Natural killer cell (primary cell): ENCODE results near the gene DISC1. TPM values are rescaled to one million over a fixed set of nuclear protein-coding genes. Genes with fewer than 3 reads are reported as not detected.

Experiments used
- ATAC-seq, 3 donors: fragments of 150-1000 bp in 2 of 3; fragments of 200-7000 bp in 1 of 3; cut with Tn5 transposase; 1 replicate in 1 of 3; 2 replicates in 2 of 3; pipeline ENCODE4 v1.10.0; 2021; ENCODE audit warnings: mild to moderate bottlenecking in 2 of 3, moderate library complexity in 2 of 3
- DNase-seq, 2 donors: peaks; one replicate each; pipeline versions ENCODE4 v3.0.0 to v3.0.0-alpha.2; 2013 to 2021; ENCODE audit warnings: mixed read lengths in 1 of 2
- H3K27ac ChIP-seq: one replicate; pipeline ENCODE4 v1.5.1; 2013; ENCODE audit warnings: mild to moderate bottlenecking, low read length
- H3K27me3 ChIP-seq: one replicate; pipeline ENCODE4 v1.6.1; 2013; ENCODE audit warnings: low read length; ENCODE audit not compliant: control insufficient read depth, insufficient read depth
- H3K36me3 ChIP-seq: one replicate; pipeline ENCODE4 v1.6.1; 2013; ENCODE audit warnings: low read length; ENCODE audit not compliant: control insufficient read depth, insufficient read depth
- H3K4me1 ChIP-seq: one replicate; pipeline ENCODE4 v1.6.1; 2013; ENCODE audit warnings: low read length; ENCODE audit not compliant: control insufficient read depth, insufficient read depth
- H3K4me3 ChIP-seq: one replicate; pipeline ENCODE4 v1.5.1; 2013; ENCODE audit warnings: low read length
- H3K9me3 ChIP-seq: one replicate; pipeline ENCODE4 v1.6.1; 2013; ENCODE audit warnings: low read length; ENCODE audit not compliant: control insufficient read depth, insufficient read depth
- H3K27ac Mint-ChIP-seq, 2 donors: one replicate each; pipeline ENCODE4 v1.8.0; 2022; ENCODE audit warnings: mild to moderate bottlenecking in 2 of 2, mixed read lengths in 2 of 2, moderate library complexity in 1 of 2
- H3K27me3 Mint-ChIP-seq, 2 donors: one replicate each; pipeline ENCODE4 v1.8.0; 2022; ENCODE audit warnings: low read depth in 2 of 2, mixed read lengths in 2 of 2
- H3K36me3 Mint-ChIP-seq: one replicate; pipeline ENCODE4 v1.8.0; 2022; ENCODE audit warnings: mixed read lengths
- H3K4me1 Mint-ChIP-seq, 2 donors: one replicate each; pipeline ENCODE4 v1.8.0; 2022; ENCODE audit warnings: mixed read lengths in 2 of 2
- H3K4me3 Mint-ChIP-seq: one replicate; pipeline ENCODE4 v1.8.0; 2022; ENCODE audit warnings: mild to moderate bottlenecking, moderate library complexity, mixed read lengths
- H3K9me3 Mint-ChIP-seq, 2 donors: one replicate each; pipeline ENCODE4 v1.8.0; 2022; ENCODE audit warnings: mixed read lengths in 2 of 2
- CTCF ChIP-seq: fragments of 200-600 bp; IDR thresholded peaks from one replicate; pipeline ENCODE4 v1.8.0; 2022; ENCODE audit warnings: antibody characterized with exemption
- WGBS: methylation state at CpG from one replicate; pipeline ENCODE4 v1.1.7; 2013; ENCODE audit warnings: missing lambda C conversion rate; ENCODE audit not compliant: insufficient coverage; 5-methylcytosine and 5-hydroxymethylcytosine counted together
- intact Hi-C: fragments of 100-400 bp; cut with micrococcal nuclease; formaldehyde crosslinking; loops from one replicate; pipeline ENCODE4 v1.14.2; 2022
- total RNA-seq, 4 donors: library from RNA; stranded (reverse); fragments of 120-200 nt in 1 of 4; gene quantifications; one replicate each; pipeline versions ENCODE4 v1.2.3 to v1.2.4, GENCODE V29; 2013 to 2022

The DISC1 gene
- total RNA-seq, 3 donors from 2014 or later (not counting 1 experiment from before 2014, with no cell fraction given): 5.9 to 10.7 (median 9.7) TPM

DNA sequence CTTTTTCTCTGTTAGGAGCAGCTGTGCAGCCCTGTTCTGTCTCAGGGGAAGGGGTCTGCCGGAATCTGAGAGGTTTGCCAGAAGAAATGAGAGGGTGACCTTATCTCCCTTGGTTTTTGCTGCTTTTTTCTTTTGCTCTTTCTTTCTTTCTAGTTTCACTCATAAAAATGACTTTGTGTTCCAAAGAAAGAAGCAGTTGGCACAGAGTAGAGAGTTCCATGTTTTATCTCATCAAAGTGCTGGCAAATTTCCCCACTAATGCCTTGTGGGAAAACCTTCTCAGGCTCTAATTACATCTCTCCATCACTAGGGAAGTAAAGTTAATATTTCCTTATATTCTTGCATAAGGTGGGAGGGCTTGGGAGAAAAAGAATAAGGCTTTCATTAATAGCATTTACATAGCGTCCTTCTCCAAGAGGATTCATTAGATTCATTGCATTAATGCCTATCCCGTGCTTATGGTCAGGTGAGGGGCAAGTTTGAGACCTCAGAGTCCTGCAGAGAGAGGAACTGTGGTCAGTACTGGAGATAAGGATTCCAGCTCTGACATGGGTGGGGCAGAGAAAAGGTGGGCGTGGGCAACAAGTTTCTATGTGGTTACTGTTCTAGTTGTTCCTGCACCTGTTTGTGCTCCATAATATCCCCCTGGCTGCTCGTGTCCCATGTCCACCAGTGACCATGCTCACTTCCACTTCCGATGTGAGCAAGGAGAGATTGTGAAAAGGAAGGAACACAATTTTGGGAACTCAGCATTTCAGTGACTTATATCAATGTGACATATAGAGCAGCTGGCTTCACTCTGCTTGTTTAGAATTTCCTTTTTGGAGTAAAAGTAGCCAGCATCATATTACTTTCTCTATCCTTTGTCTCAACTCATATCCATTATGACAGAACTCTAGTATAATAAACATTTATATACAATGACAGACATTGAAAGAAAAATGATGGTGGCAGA lies 79.5 kb downstream of the DISC1 start:
- intact Hi-C loops: no loop called here
- H3K36me3 ChIP-seq: no peaks in the 10 kb centered on the region
- Mint-ChIP-seq H3K9me3 (no peaks in the 10 kb centered on the region), H3K27me3 (no peaks in the 10 kb centered on the region), H3K27ac (no peak overlapping the region), H3K36me3 (no peaks in the 10 kb centered on the region), H3K4me3 (no peak overlapping the region), H3K4me1 (no peaks in the 10 kb centered on the region)
- H3K27ac ChIP-seq: no peak overlapping the region
- H3K4me3 ChIP-seq: no peak overlapping the region
- WGBS: 79% methylated on average over 5 of the region's 6 CpGs
- ATAC-seq (no peak), DNase-seq (no peak)
- no peaks in the 10 kb centered on the region for H3K9me3 ChIP-seq
- TF ChIP-seq CTCF: no peak
- H3K4me1 ChIP-seq: no peaks in the 10 kb centered on the region
- no peaks in the 10 kb centered on the region for H3K27me3 ChIP-seq

DNA sequence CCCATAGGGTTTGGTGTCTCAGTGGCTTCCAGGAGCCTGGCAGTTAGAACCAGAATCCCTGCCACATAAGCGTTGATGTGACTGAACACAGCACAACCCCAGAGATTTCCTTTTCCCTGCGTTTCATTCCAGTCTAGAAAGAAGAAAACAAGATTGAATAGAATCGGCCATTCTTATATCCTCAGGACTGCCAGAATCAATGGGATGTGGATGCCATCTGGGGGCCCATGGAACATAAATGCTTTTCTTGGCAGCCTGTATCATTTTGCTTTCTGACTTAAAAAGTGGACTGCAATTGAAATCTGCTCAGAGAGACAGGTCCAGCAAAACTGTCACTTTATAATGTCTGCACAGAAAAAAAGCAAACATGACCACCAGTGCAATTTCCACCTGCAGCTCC lies 80.3 kb downstream of the DISC1 start:
- Mint-ChIP-seq H3K9me3 (no peaks in the 10 kb centered on the region), H3K36me3 (no peaks in the 10 kb centered on the region), H3K4me3 (no peak overlapping the region), H3K27me3 (no peaks in the 10 kb centered on the region), H3K4me1 (no peaks in the 10 kb centered on the region), H3K27ac (no peak overlapping the region)
- Histone ChIP-seq H3K9me3 (no peaks in the 10 kb centered on the region), H3K4me3 (no peak overlapping the region), H3K36me3 (no peaks in the 10 kb centered on the region), H3K27me3 (no peaks in the 10 kb centered on the region), H3K4me1 (no peaks in the 10 kb centered on the region), H3K27ac (no peak overlapping the region)
- WGBS: 88% methylated on average over 3 of the region's 3 CpGs
- ATAC-seq (no peak), DNase-seq (no peak)
- intact Hi-C loops: no loop called here
- TF ChIP-seq CTCF: no peak

DNA sequence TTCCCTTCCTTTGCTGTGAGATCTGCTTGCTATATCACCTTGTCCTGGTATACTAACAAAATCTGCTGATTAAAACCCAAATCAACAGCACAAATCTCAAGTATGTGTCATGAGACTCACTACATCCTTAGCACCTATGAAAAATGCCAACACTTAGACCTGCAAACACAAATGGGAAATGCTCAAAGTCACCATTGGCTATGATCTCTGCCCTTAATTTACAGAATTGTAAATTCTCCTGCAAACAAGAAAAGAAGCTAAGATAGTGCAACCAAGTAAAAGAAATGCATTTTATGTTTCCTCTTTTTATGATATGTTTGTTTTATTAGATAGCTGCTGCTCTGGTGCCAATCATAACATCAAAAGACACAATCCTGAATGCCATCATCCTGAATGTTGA lies 80.8 kb downstream of the DISC1 start:
- Mint-ChIP-seq H3K36me3 (no peaks in the 10 kb centered on the region), H3K9me3 (no peaks in the 10 kb centered on the region), H3K27me3 (no peaks in the 10 kb centered on the region), H3K4me1 (no peaks in the 10 kb centered on the region), H3K4me3 (no peak overlapping the region), H3K27ac (no peak overlapping the region)
- DNase-seq: no peak
- no peak for ATAC-seq
- no peaks in the 10 kb centered on the region for H3K27me3 ChIP-seq
- intact Hi-C loops: no loop called here
- no peaks in the 10 kb centered on the region for H3K9me3 ChIP-seq
- no peak overlapping the region for H3K4me3 ChIP-seq
- H3K36me3 ChIP-seq: no peaks in the 10 kb centered on the region
- no peak for TF ChIP-seq CTCF
- no peaks in the 10 kb centered on the region for H3K4me1 ChIP-seq
- no peak overlapping the region for H3K27ac ChIP-seq
